Activated CD8-positive, alpha-beta memory T cell treated with anti-CD3 and anti-CD28 coated beads, Interleukin-2, amount 50 U/mL, for 48 hours (primary cell): ENCODE results near the gene MAVS.

Experiments used
- DNase-seq: peaks from one replicate; pipeline ENCODE4 v3.0.0-alpha.2; 2020

MAVS gene

GRCh38 chr20:3915691-3916090 lies 69.1 kb downstream of the MAVS start:
- DNase-seq = no peak

DNA sequence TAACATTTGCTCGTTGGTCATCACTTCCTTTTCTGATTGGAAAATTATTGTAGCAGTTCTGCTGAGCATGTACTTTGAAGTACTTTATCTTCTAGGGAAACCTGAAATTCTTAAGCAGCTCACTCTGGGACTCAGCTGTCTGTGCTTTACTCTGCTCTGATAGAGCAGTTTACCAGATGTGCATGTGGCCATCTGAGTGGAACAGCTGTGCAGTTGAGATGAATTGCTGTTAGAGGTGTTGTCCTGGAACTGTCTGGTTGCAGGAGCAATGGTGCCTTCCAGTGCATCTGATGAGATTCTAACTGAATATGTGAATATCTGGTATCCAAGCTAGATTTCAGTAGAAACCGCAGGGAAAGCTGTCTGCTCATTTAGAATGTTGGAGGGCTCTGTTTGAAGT lies 69.7 kb downstream of the MAVS start:
- DNase-seq = no peak

DNA sequence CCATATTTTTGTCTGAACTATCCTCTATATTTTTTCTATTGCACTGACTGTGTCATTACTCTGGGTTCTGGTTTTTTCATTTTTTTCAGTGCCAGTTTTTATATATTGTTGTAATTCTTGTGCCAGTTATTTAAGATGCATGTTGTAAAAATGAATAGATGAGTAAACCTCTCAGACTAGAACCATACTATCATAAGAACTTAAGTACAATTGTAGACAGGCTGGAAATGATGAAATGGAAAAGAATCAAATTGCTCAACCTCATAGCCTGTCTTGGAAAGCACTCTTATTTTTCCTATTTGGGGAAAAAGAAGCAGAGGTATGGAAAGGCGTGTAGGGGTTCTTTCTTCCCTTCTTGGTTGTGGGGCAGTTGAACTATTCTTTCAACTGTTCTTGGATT lies 72.7 kb downstream of the MAVS start:
- no peak for DNase-seq

- no peak for DNase-seq
Measured at GRCh38 chr20:3922223-3922982, 75.8 kb downstream of the MAVS start.

DNA sequence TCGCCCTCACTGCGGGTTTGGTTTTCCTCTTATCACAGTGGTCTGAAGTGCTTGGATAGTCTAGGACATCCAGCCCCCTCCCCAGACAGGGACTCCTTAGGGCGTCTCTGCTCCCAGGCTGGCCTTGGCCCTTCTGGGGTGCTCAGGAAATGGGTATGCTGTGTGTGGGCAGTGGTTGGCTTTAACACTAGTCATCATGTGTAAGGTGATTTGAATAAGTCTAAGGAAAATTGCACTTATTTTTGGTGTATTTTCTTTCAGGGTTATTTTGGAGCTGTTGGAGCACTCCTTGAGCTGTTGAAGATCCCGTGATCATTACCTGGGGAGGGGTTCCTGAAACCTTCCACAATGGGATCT lies 76.3 kb downstream of the MAVS start:
- DNase-seq = no peak

DNA sequence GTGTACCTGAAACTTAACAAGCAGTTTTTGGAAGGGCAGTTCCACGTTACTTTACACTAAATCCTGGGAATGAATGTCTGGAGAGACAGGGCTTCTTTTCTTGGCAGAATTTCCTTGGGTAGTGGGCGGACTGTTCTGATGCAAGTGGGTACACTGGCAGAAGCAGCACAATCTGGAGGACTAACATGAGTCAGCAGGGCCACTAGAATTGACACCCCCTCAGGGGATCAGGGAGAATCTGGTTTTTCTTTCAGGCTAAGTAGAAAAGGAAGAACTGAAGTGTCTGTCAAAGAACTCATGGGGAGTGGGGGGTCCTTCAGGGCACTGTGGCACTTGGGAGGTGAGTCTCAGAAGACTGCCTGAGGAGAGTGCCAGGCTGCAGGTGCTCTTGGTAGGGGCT lies 77.2 kb downstream of the MAVS start:
- no peak for DNase-seq

DNA sequence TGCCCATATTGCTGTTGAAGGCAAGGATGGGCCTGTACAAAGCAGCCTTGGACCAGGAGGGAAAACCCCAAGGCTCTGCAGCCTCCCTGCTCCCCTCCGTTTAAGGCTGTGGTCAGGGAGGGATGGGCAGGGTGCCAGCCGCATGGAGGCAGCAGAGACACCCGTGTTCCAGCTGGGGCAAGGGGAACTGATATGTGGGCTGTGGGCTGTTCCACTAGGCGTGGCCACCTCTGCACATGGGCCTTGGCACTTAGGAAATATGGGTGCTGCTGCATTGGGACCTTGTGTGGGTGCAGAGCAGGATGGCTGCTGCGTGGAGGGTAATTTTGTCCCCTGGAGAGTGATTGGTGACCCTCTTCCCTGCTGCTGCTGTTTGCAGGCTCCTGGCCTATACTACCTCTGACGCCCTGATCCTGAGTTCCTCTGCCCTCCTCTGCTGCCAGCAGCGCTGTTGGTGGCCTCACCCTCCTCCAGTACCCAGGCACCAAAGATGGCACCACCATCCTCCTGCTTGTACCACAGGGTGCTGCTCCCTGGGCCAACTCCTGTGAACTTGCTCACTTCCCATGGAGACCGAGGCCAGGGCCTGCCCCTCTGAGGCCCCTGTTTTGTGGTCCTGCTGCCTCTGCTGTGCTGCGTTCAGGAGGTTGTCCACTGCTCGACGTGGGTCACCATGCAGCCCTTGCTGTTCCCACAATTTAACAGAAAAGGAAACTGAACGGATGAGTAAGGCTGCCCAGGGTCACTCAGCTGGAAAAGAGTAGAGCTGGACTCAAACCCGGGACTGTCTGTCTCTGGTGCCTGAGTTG lies 77.9 kb downstream of the MAVS start:
- DNase-seq = no peak

DNA sequence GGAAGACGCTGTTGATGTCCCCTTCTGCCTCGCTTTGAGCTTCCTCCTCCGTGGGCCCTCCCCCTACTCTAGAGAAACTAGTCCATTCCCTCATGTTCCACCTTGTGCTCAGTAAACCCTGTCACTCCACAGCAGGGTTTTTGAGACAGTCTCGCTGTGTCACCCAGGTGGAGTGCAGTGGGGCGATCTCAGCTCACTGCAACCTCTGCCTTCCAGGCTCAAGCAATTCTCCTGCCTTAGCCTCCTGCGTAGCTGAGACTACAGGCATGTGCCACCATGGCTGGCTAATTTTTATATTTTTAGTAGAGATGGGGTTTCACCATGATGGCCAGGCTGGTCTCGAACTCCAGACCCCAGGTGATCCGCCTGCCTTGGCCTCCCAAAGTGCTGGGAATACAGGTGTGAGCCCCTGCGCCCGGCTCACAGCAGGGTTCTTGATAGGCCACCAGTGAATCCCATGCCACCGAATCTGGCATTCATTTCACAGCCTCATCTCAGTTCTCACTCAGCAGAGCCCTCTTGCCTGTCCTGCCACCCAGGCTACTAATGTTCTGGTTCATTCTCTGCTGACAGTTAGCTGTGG lies 78.6 kb downstream of the MAVS start:
- no peak for DNase-seq
